ENCODE measurements around the gene ANKRD11.

GRCh38 chr16:89530401-89531381 lies 40.3 kb upstream of the ANKRD11 start:
- TF ChIP-seq CTCF (IDR thresholded peaks at IDR 0.05): no peak
- TF ChIP-seq EP300 (IDR thresholded peaks at IDR 0.05): no peak
